Fibroblast of peridontal ligament (primary cell): ENCODE results near the gene ORC1.

Experiments
- DNase-seq: peaks from one replicate; pipeline ENCODE4 v3.0.0-alpha.2; 2010; ENCODE audit errors: extremely low read depth

The ORC1 gene

GRCh38 chr1:52404116-52404974 is at the start of gene ORC1, which contains the start of gene PRPF38A:
ORC1 (minus strand) TSS chr1:52404423; CDS start chr1:52402223, 2,200 bp downstream.
PRPF38A (plus strand) TSS chr1:52404602; CDS start chr1:52404750, 148 bp downstream.
- DNase-seq: peak; percentile 96

GRCh38 chr1:52444463-52444862 is 40.2 kb upstream of the ORC1 start:
- DNase-seq: no peak

GRCh38 chr1:52439976-52440375 is 35.8 kb upstream of the ORC1 start:
- DNase-seq: no peak

GRCh38 chr1:52436817-52437216 is 32.6 kb upstream of the ORC1 start:
- no peak for DNase-seq

DNA sequence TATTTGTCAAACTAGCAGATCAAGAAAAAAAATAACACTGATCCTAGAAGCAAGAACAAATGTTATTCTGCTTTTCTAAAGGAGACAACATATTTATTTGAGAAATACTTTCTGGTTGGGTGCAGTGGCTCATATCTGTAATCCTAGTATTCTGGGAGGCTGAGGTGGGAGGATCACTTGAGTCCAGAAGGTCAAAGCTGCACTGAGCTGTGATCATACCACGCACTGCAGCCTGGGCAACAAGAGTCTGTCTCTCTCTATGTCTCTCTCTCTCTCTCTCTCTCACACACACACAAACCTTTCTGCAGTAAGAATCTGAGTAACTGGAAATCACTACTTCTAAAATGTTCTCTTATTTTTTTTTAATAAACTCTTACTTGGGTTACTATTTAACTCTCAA is 31.4 kb upstream of the ORC1 start:
- no peak for DNase-seq

DNA sequence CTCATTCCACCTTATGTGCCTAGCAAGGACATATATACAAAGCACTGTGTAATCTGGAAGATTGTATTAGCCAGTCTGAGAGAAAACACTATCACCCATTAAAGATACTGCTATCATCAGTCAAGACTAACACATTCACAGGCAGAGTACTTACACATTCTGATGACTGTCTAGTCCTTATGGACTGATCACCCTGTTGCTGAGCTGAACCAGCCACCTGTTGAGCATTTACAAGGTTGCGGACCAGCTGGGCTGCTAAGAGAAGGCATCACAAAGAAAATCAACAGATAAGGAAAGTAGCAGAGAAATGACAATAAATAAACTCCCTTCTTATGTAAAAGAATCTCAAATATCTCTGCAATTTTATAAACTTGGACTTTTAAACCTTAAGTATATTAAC is 31.0 kb upstream of the ORC1 start:
- DNase-seq: no peak

GRCh38 chr1:52432807-52433206 is 28.6 kb upstream of the ORC1 start:
- no peak for DNase-seq

DNA sequence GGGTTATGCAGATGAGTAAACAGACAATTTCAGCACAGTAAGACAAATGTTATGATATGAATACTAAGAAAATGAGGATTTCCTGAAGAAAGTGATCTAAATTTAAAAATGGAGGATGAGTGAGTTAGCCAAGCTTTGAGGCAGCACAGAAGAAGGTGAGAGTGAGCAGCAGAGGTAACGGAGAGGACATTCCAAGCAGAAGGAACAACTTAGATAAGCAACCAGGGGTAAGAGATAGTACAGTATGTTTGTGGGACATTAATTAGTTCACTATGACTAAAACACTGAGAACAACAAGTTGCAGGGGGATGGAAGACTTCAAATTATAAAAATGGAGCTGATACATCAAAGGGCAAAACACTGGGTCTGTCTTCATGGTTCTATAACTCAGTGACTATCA is 22.9 kb upstream of the ORC1 start:
- DNase-seq: no peak

GRCh38 chr1:52426371-52426770 is 22.1 kb upstream of the ORC1 start:
- peak; percentile 75 for DNase-seq

GRCh38 chr1:52424813-52425212 is 20.6 kb upstream of the ORC1 start:
- DNase-seq: peak; percentile 8

DNA sequence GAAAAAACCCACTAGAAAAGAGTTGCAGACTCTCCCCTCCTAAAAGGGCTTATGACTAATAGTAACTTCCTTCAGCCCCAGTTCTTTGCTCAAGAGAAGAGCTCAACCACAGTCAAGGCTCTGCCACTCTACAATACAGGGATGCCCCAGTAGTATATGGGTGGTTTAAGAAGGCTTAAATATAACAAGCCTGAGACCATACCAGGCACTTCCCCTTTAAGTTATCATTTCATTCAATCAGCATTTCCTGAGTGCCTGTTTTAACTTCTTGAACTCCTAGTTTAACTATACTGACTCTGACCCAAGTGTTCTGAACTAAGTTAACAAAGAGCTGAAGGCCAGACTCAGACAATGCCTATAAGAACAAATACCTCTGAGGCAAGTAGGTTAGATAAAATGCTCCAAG is 20.0 kb upstream of the ORC1 start:
- no peak for DNase-seq

GRCh38 chr1:52423771-52424170 is 19.5 kb upstream of the ORC1 start:
- DNase-seq: no peak

GRCh38 chr1:52423055-52423454 is 18.8 kb upstream of the ORC1 start:
- DNase-seq: no peak

GRCh38 chr1:52420713-52421112 is 16.5 kb upstream of the ORC1 start:
- DNase-seq: no peak

DNA sequence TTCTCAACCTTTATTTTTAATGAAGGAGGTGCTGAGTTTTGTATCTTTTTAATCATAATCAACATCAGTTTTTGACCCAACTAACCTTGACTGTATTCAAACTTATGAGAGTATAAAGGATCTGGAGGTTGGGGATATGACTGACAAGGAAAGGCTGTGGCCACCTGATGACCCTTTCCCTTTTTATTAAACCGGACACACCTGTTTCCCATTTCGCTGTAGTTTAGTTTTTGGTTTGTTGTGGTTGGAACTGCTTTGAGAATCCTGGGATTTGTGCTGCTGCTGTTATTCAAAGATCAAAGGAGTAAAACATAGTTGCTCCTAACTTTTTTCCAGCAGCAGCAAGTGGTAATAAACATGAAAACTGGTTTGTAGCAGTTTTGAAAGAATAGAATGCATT is 12.6 kb upstream of the ORC1 start:
- no peak for DNase-seq

DNA sequence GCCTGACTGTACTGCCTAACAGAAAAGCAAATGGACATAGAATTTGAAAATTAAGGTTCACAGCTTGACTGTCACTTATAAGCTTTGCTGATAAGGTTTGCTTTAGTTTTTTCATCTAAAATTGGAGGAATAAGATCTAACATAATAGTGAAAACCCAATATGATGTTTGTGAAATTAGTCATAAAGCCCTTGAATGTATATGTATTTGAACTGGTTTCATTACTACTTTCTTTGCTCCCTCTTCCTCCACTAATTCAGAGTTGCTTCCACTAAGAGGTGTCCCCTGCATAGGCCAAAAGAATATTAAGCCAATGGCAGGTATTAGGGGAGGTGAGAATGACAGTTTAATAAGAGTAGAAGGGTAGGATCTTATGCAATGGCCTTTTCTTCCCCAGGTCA is 10.7 kb upstream of the ORC1 start:
- no peak for DNase-seq

- peak; percentile 7 for DNase-seq
These were observed 9.3 kb upstream of the ORC1 start for GRCh38 chr1:52413410-52413989.

GRCh38 chr1:52404975-52405338 is 734 bp upstream of the ORC1 start:
- no peak for DNase-seq

DNA sequence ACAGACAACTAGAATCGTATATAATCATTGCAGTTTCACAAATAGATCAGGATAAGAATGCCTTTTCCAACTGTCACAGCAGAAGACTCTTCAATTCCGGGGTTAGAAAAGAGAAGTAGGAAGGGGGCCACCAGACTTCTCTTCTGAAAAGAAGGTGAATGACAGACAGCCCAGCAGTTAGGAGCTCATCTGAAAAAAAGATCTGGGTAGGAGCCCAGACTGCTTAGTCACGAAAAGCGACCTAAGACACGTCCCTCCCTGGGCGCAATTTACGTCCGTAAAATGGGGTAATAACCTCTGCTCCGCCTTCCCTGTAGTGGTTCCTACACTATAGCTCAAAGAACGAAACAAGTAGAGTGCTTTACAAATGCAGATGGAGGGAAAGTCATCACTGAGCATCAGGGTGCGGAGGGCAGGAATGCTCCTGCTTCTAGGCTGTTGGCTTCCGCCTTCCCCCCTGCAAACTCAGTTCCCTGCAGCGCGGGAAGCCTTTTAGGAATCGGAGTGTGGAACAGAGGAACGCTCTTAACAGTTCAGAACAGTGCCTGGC is 582 bp downstream of the ORC1 start:
- peak; percentile 73 for DNase-seq

- DNase-seq: no peak
These were observed 1.4 kb downstream of the ORC1 start for GRCh38 chr1:52402860-52403240.

DNA sequence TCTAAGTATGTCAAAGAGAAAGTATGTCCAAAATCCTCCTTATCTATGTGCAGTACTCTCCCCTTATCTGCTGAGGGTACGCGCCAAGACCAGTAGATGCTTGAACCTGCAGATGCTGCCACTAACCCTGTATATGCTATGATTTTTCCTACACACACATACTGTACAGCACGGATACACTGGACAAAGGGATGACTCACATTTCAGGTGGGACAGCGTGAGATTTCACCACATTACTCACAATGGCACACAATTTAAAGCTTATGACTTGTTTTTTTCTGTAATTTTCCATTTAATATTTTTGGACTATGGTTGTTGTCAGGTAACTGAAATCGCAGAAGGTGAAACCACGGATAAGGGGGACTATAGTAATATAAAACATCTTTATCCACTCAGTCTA is 4.1 kb downstream of the ORC1 start:
- DNase-seq: no peak

GRCh38 chr1:52399629-52400028 is 4.6 kb downstream of the ORC1 start:
- no peak for DNase-seq

GRCh38 chr1:52393174-52393573 is 11.0 kb downstream of the ORC1 start:
- no peak for DNase-seq
